H9 (cell line): Measurements from ENCODE around the gene GLMP. TPM values are rescaled to one million over a fixed set of nuclear protein-coding genes. Genes with fewer than 3 reads are reported as not detected.
A peak's percentile ranks its signal among the peaks of the same experiment; 100 is the strongest.

Source experiments
- DNase-seq: peaks from one replicate; pipeline ENCODE4 v3.0.0-alpha.2; 2017
- H2AFZ ChIP-seq: one replicate; pipeline ENCODE4 v1.6.1; 2013; ENCODE audit warnings: mild to moderate bottlenecking, low read length, control low read depth, moderate library complexity
- H2AK5ac ChIP-seq: 2 replicates; pipeline ENCODE4 v1.6.1; 2013; ENCODE audit warnings: low read length, control low read depth, mixed read lengths; ENCODE audit not compliant: insufficient read length
- H2BK120ac ChIP-seq: one replicate; pipeline ENCODE4 v1.6.1; 2013; ENCODE audit warnings: low read depth, mild to moderate bottlenecking, low read length, control low read depth, inconsistent platforms; ENCODE audit not compliant: poor library complexity, severe bottlenecking
- H2BK12ac ChIP-seq: 2 replicates; pipeline ENCODE4 v1.6.1; 2013; ENCODE audit warnings: low read length, control low read depth, mixed read lengths, low read depth; ENCODE audit not compliant: insufficient read length
- H2BK15ac ChIP-seq: 2 replicates; pipeline ENCODE4 v1.6.1; 2013; ENCODE audit warnings: low read depth, low read length, control low read depth
- H2BK20ac ChIP-seq: one replicate; pipeline ENCODE4 v1.6.1; 2013; ENCODE audit warnings: low read depth, mild to moderate bottlenecking, low read length, control low read depth, inconsistent platforms; ENCODE audit not compliant: poor library complexity, severe bottlenecking
- H2BK5ac ChIP-seq: 2 replicates; pipeline ENCODE4 v1.6.1; 2013; ENCODE audit warnings: low read length, control low read depth, mixed read lengths; ENCODE audit not compliant: insufficient read length
- H3K14ac ChIP-seq: 2 replicates; pipeline ENCODE4 v1.6.1; 2013; ENCODE audit warnings: low read length, control low read depth; ENCODE audit not compliant: insufficient read depth
- H3K18ac ChIP-seq: 2 replicates; pipeline ENCODE4 v1.6.1; 2013; ENCODE audit warnings: low read depth, mild to moderate bottlenecking, mixed read lengths, low read length, control low read depth; ENCODE audit not compliant: insufficient read length
- H3K23ac ChIP-seq: 2 replicates; pipeline ENCODE4 v1.6.1; 2013; ENCODE audit warnings: low read length, control low read depth, mixed read lengths, low read depth; ENCODE audit not compliant: insufficient read length
- H3K23me2 ChIP-seq: 2 replicates; pipeline ENCODE4 v1.6.1; 2013; ENCODE audit warnings: low read depth, mild to moderate bottlenecking, mixed read lengths, low read length, control low read depth; ENCODE audit not compliant: insufficient read length, poor library complexity, severe bottlenecking
- H3K27ac ChIP-seq: 2 replicates; pipeline ENCODE4 v1.5.1; 2013; ENCODE audit warnings: low read length, control low read depth, mixed read lengths, low read depth; ENCODE audit not compliant: insufficient read length
- H3K27me3 ChIP-seq: 2 replicates; pipeline ENCODE4 v1.6.1; 2013; ENCODE audit warnings: low read length, control low read depth, inconsistent platforms; ENCODE audit not compliant: insufficient read depth
- H3K4ac ChIP-seq: 2 replicates; pipeline ENCODE4 v1.6.1; 2013; ENCODE audit warnings: low read depth, mild to moderate bottlenecking, control low read depth, inconsistent platforms, low read length, moderate library complexity
- H3K4me1 ChIP-seq: 2 replicates; pipeline ENCODE4 v1.6.1; 2013; ENCODE audit warnings: low read length, control low read depth, inconsistent platforms; ENCODE audit not compliant: insufficient read depth
- H3K4me2 ChIP-seq: 2 replicates; pipeline ENCODE4 v1.6.1; 2013; ENCODE audit warnings: low read length, control low read depth, mixed read lengths; ENCODE audit not compliant: insufficient read length, insufficient read depth
- H3K56ac ChIP-seq: 2 replicates; pipeline ENCODE4 v1.6.1; 2013; ENCODE audit warnings: low read depth, mild to moderate bottlenecking, mixed read lengths, low read length, control low read depth; ENCODE audit not compliant: insufficient read length
- H3K79me1 ChIP-seq: 2 replicates; pipeline ENCODE4 v1.6.1; 2013; ENCODE audit warnings: low read depth, mild to moderate bottlenecking, moderate library complexity, low read length, control low read depth, inconsistent platforms; ENCODE audit not compliant: insufficient read depth, poor library complexity, severe bottlenecking
- H3K79me2 ChIP-seq: 2 replicates; pipeline ENCODE4 v1.6.1; 2013; ENCODE audit warnings: low read length, control low read depth, inconsistent platforms; ENCODE audit not compliant: insufficient read depth
- H3K9ac ChIP-seq: 2 replicates; pipeline ENCODE4 v1.6.1; 2013; ENCODE audit warnings: low read length, control low read depth, mixed read lengths; ENCODE audit not compliant: insufficient read length; ENCODE audit errors: extremely low read depth
- H3K9me3 ChIP-seq: one replicate; pipeline ENCODE4 v1.6.1; 2013; ENCODE audit warnings: low read depth, low read length, inconsistent platforms; ENCODE audit not compliant: control insufficient read depth
- H3T11ph ChIP-seq: one replicate; pipeline ENCODE4 v1.6.1; 2013; ENCODE audit warnings: mild to moderate bottlenecking, low read length, control low read depth, inconsistent platforms
- H4K20me1 ChIP-seq: one replicate; pipeline ENCODE4 v1.6.1; 2013; ENCODE audit not compliant: control insufficient read depth, insufficient read length, insufficient read depth
- H4K5ac ChIP-seq: 2 replicates; pipeline ENCODE4 v1.6.1; 2013; ENCODE audit warnings: low read depth, mild to moderate bottlenecking, mixed read lengths, low read length, control low read depth; ENCODE audit not compliant: insufficient read length
- H4K8ac ChIP-seq: replicated peaks from 2 replicates; pipeline ENCODE4 v1.6.1; 2013; ENCODE audit warnings: low read length, control low read depth, mixed read lengths, low read depth; ENCODE audit not compliant: insufficient read length
- H4K91ac ChIP-seq: 2 replicates; pipeline ENCODE4 v1.6.1; 2013; ENCODE audit warnings: low read depth, mild to moderate bottlenecking, moderate library complexity, mixed read lengths, low read length, control low read depth; ENCODE audit not compliant: insufficient read length
- H3K27ac Mint-ChIP-seq, 3 experiments: 2 replicates in 2 of 3; 3 replicates in 1 of 3; pipeline ENCODE4 v1.8.0; 2020 to 2021; ENCODE audit warnings: mixed read lengths in 3 of 3, mild to moderate bottlenecking in 1 of 3, moderate library complexity in 1 of 3
- H3K27me3 Mint-ChIP-seq: 2 replicates; pipeline ENCODE4 v1.8.0; 2021; ENCODE audit warnings: low read depth, mild to moderate bottlenecking, moderate library complexity, mixed read lengths
- H3K36me3 Mint-ChIP-seq, 3 experiments: 2 replicates in 2 of 3; 3 replicates in 1 of 3; pipeline ENCODE4 v1.8.0; 2020 to 2021; ENCODE audit warnings: low read depth in 3 of 3, mixed read lengths in 3 of 3; ENCODE audit not compliant: insufficient read depth in 1 of 3
- H3K4me1 Mint-ChIP-seq, 2 experiments: 2 replicates each; pipeline ENCODE4 v1.8.0; 2020; ENCODE audit warnings: mixed read lengths in 2 of 2
- H3K4me3 Mint-ChIP-seq, 2 experiments: 2 replicates in 1 of 2; 3 replicates in 1 of 2; pipeline ENCODE4 v1.8.0; 2020 to 2021; ENCODE audit warnings: mild to moderate bottlenecking in 2 of 2, mixed read lengths in 2 of 2, moderate library complexity in 1 of 2
- H3K9me3 Mint-ChIP-seq, 2 experiments: 2 replicates in 1 of 2; 3 replicates in 1 of 2; pipeline ENCODE4 v1.8.0; 2020; ENCODE audit warnings: mild to moderate bottlenecking in 2 of 2, mixed read lengths in 2 of 2, moderate library complexity in 1 of 2
- WGBS: extraction: QIAGEN DNeasy Blood & Tissue Kit; methylation state at CpG from one replicate; pipeline ENCODE4 v1.1.7; 2013; ENCODE audit warnings: missing lambda C conversion rate, low lambda C conversion rate, mixed read lengths; ENCODE audit not compliant: insufficient read length; ENCODE audit errors: extremely low coverage; 5-methylcytosine and 5-hydroxymethylcytosine counted together
- total RNA-seq: library from RNA; stranded (reverse); gene quantifications from 2 replicates; pipeline ENCODE4 v1.2.1, GENCODE V29; 2021
- TF ChIP-seq, protein P1 (sequence below): fragments of 200-600 bp; sonication (generic); conservative IDR thresholded peaks from 3 replicates; pipeline ENCODE4 v1.8.0; 2021; ENCODE audit warnings: antibody characterized with exemption, mild to moderate bottlenecking

GLMP gene
- total RNA-seq, 1 experiment from 2014 or later = 49.2 TPM

- Histone ChIP-seq H2BK12ac (no peak overlapping the region), H3K27ac (no peak overlapping the region), H3K14ac (0 out of 2 replicates have a peak overlapping the region, but pooled peaks have one; percentile 26), H3K18ac (no peak overlapping the region), H4K5ac (no peak overlapping the region), H3K56ac (no peak overlapping the region), H3K79me2 (no peaks in the 10 kb centered on the region), H3K9me3 (no peaks in the 10 kb centered on the region), H2BK15ac (no peak overlapping the region), H2BK5ac (no peak overlapping the region), H3K23me2 (peaks cover 3% of the 10 kb centered on the region), H3T11ph (no peak overlapping the region), H3K4ac (no peak overlapping the region), H3K23ac (no peak overlapping the region), H3K4me1 (peaks cover 2% of the 10 kb centered on the region; the same call in 1 of the 2 replicates), H2BK20ac (no peak overlapping the region), H2AK5ac (no peak overlapping the region), H2BK120ac (no peak overlapping the region), H4K20me1 (no peaks in the 10 kb centered on the region), H3K27me3 (no peaks in the 10 kb centered on the region), H4K8ac (no peak overlapping the region), H3K9ac (no peak overlapping the region), H4K91ac (no peak overlapping the region), H3K4me2 (no peak overlapping the region), H2AFZ (no peak overlapping the region), H3K79me1 (no peaks in the 10 kb centered on the region)
- Mint-ChIP-seq H3K27ac (peak overlapping the region in 2 of 3 experiments; percentile 61 to 89; a peak in 2 of 7 replicates), H3K27me3 (peaks cover 4% of the 10 kb centered on the region; the same call in 1 of the 2 replicates), H3K4me3 (no peak overlapping the region), H3K4me1 (peaks cover 15 to 22% of the 10 kb centered on the region in 2 experiments), H3K9me3 (no peaks in the 10 kb centered on the region), H3K36me3 (peaks cover 21 to 52% (median 41%) of the 10 kb centered on the region in 3 experiments; a peak in 6 of 7 replicates)
- DNase-seq = no peak
- TF ChIP-seq, protein P1, sequence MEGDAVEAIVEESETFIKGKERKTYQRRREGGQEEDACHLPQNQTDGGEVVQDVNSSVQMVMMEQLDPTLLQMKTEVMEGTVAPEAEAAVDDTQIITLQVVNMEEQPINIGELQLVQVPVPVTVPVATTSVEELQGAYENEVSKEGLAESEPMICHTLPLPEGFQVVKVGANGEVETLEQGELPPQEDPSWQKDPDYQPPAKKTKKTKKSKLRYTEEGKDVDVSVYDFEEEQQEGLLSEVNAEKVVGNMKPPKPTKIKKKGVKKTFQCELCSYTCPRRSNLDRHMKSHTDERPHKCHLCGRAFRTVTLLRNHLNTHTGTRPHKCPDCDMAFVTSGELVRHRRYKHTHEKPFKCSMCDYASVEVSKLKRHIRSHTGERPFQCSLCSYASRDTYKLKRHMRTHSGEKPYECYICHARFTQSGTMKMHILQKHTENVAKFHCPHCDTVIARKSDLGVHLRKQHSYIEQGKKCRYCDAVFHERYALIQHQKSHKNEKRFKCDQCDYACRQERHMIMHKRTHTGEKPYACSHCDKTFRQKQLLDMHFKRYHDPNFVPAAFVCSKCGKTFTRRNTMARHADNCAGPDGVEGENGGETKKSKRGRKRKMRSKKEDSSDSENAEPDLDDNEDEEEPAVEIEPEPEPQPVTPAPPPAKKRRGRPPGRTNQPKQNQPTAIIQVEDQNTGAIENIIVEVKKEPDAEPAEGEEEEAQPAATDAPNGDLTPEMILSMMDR = no peak
- no CpG with 5 or more reads among the region's 4 CpGs for WGBS
Observed at GRCh38 chr1:156248323-156248683, 47.2 kb downstream of the GLMP start.
